Measurements from ENCODE around the gene CEMIP.

CEMIP gene

GRCh38 chr15:80855206-80855605 is 76.0 kb downstream of the CEMIP start:
- DNase-seq, result no peak

DNA sequence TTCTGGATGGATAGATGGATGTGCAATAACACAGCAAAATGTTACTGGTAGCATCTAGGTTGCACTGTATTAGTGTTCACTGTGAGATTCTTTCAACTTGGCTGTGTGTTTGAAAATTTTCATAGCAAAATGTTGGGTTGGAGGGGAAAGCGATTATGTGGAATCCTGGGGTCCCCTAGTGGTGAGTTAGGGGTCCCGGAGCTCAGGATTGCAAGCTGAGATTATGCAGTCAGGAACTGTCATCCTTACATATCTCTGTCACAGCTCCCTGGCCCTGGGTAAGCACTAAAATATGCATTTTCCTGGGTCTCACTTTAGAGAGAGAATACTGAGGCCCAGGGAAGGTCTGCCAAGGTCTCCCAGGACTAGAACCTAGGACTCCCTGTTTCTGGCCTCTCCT is 77.2 kb downstream of the CEMIP start:
- DNase-seq, result peak; percentile 32

DNA sequence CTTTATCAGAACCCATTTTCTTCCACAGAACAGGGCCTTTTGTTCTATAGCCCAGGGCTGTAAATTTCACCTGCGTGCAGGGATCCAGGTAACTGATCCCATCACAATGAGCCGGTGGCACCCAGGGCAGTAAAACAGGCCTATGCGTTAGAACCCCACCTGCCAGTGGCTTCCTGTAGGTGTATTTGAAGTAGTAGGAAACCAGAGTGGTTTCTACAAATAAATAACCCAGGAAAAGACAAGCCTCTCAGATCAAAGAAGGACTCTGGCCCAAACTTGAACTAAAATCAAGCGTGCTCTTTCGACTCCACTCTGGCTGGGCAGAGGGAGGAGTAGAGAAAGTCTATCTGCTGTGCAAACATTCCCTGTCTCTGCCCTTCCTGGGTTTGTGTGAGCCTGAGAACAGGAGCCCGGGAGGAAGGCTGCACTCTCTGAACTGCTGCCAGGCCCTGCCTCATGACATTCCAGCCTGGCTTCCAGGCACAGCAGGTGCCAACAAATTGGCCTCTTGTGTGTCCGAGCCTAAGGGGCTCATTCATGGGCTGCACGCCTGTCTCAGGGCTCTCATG is 77.7 kb downstream of the CEMIP start:
- DNase-seq, result peak; percentile 52

- DNase-seq, result no peak
These were observed 82.6 kb downstream of the CEMIP start for GRCh38 chr15:80861731-80862170.

- no peak for DNase-seq
These were observed 85.5 kb downstream of the CEMIP start for GRCh38 chr15:80864666-80865065.

GRCh38 chr15:80866936-80867335 is 87.8 kb downstream of the CEMIP start:
- DNase-seq, result no peak

GRCh38 chr15:80870366-80870765 is 91.2 kb downstream of the CEMIP start:
- DNase-seq, result no peak

GRCh38 chr15:80870893-80871292 is 91.7 kb downstream of the CEMIP start:
- peak; percentile 88 for DNase-seq

DNA sequence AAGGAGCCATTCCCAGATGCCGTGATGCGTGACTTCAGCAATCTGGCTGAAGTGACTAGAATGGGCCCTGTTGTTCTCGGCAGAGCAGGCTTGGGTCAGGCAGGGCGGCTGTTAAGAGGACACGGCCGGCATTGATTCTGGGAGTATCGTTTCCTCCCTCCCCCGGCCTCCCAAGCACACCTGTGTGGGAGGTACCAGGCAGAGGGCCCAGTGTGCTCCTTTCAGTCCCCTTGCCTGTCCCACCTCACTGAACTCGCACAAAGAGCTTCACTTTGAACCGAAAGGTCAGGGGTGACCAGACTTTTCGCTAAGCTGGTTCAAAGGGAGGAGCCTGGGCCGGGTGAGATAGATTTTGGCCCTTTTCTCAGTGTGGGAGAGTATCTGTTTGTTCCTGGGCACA is 92.7 kb downstream of the CEMIP start:
- no peak for DNase-seq

GRCh38 chr15:80873366-80873952 is 94.3 kb downstream of the CEMIP start:
- no peak for DNase-seq

DNA sequence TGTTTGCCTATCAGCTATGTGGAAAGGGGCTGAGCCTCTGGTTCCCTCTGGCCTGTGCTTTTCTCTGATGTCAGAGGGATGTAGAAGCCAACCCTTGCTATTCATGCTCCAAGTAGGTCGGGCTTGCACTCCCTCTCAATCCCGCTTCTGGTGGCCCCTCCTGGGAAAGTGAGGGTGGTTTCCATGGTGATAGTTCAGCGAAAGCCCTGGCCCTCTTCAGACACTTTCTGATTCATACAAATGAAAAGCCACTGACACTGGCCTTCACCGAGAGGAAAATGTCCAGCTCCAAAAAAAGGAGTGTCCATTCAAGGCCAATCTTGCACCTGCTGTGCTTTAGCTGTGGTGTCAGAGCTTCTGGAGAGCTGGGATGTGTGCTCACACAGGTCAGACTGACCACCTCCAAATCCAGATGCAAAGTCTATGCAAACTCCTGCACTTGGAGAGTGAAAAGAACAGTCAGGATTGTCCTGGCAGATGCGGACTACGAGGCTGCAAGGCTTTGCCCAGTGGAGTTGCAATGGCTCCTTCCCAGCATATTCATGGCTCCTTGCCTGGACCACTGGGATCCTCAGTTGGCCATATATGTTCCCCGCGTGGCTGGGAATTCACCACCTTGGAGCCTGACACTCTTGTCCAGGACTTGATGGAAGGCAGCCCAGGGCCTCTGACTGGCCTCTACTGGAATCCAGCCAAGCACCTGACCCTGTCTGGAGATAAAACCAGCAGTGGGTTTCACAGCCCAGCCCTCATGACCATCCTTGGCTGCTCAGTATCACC is 96.6 kb downstream of the CEMIP start:
- no peak for DNase-seq

DNA sequence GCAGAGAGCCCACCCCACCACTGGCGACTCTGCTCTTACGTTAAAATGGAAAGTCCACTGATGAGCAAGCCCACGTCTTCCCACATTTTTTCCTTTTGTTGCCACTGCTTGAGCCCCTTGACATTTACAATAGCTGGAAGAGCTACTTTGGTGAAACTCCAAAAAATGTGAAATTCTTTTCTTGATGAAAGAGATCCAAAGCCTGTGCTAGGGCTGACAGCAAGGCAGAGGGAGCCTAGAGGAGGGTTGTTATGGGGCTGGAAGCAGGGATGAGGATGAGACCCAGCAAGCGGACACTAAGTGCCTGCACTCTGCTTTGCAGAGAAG is 97.1 kb downstream of the CEMIP start:
- DNase-seq, result no peak

- DNase-seq, result no peak
These were observed 99.2 kb downstream of the CEMIP start for GRCh38 chr15:80878242-80878866.

- no peak for DNase-seq
These were observed 99.7 kb downstream of the CEMIP start for GRCh38 chr15:80878867-80879250.

DNA sequence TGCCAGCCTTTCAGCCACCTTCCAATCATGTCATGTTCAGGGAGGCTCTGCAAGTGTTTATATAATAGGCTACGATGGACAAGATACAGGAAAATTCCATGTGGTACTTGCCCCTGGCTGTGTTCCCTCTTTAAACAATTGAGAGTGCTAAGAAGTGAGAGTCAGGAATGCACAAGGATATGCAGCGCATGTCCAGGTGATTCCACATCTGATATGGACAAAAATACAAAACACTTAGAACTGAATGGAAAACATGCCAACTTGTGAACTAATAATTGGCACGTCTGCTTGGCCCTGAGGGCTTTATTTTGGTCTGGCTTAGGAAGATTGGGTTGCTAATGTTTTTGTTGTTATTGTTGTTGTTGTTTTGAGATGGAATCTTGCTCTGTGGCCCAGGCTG is 100.9 kb downstream of the CEMIP start:
- DNase-seq, result no peak

DNA sequence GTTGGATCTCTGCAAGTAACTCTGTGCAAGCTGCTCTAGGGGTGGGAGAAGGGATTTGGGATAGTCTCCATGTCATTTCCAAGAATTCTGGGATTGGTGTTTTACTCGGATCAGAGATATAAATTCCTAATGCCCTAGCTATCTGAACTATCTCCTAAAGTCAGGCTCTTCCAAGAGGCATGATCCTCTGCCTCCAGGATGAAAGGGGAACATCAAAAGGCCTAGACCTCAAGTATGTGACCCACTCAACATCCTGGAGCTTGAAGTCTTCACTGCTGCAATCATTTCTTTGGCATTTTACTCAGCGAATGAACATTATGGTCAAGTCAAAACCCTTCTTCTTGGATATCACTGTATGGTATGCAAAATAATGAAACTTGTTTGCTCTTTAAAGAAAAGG is 104.5 kb downstream of the CEMIP start:
- no peak for DNase-seq

- DNase-seq, result no peak
These were observed 105.9 kb downstream of the CEMIP start for GRCh38 chr15:80885016-80885579.

GRCh38 chr15:80887148-80887547 is 108.0 kb downstream of the CEMIP start:
- DNase-seq, result no peak

- DNase-seq, result no peak
These were observed 109.7 kb downstream of the CEMIP start for GRCh38 chr15:80888846-80889245.

DNA sequence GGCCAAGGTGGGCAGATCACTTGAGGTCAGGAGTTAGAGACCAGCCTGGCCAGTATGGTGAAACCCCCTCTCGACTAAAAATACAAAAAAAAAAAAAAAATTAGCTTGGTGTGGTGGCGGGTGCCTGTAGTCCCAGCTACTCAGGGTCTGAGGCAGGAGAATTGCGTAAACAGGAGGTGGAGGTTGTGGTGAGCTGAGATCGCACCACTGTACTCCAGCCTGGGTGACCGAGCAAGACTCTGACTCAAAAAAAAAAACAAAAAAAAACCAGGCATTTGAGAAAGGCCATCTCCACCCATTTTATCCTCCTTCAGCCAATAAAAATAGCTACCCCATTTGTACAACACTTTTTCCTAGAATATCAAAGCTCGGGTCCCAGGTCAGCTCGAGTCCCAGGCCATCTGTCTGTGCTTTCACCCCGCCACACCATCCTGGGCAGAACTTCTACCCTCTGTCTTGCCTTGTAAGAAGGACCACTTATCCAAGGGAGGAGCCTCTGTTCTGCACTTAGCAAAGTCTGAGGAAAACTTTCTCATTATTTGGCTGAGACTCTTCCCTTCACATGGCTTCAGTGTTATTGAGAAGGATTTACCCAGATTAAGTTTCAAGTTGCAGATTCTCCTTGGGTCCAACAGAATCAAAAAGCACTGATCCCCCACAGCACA is 111.3 kb downstream of the CEMIP start:
- peak; percentile 71 for DNase-seq

GRCh38 chr15:80891006-80891405 is 111.8 kb downstream of the CEMIP start:
- peak; percentile 40 for DNase-seq

DNA sequence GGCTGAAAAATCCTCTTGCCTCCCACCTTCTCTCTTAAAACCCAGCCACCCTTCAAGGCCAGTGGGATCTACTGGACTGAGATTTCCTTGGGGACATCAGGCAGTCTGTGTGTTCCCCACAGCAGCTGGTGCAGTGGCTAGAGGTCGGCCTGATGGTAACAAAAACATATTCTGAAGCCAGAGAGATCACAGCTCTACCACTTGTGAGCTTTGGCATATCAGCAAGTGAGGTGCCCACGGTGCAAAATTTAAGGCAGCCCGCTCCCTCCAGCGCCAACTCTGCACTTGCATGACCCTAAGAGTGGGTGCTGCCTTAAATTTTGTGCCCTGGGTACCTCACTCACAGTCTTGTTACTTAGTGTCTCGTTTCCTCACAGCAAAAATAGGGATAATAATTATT is 113.2 kb downstream of the CEMIP start:
- DNase-seq, result no peak

DNA sequence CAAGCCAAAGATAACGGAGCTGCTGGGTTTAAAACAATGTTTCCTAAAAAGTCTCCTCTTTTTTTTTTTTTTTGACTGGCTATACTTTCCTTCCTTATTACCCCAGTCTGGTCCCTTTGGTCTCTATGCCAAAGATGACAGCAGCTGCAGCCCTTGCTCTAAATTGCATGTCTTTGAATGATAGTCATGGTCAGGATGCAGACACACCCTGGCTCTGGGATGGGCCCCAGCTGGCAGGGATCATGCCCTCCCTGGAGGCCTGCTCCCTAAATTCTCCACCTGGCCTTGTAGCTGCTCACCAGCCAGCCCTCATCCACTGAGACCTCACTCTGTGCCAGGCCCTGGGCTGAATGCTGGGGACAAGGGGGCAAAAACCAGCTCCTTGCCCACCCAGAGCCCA is 114.6 kb downstream of the CEMIP start:
- peak; percentile 59 for DNase-seq

Measured in fibroblast of skin of back (primary cell).